H9 (cell line): Measurements from ENCODE around the gene MYRF. TPM values are rescaled to one million over a fixed set of nuclear protein-coding genes. Genes with fewer than 3 reads are reported as not detected.

Experiments used
- DNase-seq: peaks from one replicate; pipeline ENCODE4 v3.0.0-alpha.2; 2017
- H2AFZ ChIP-seq: one replicate; pipeline ENCODE4 v1.6.1; 2013; ENCODE audit warnings: mild to moderate bottlenecking, low read length, control low read depth, moderate library complexity
- H2AK5ac ChIP-seq: 2 replicates; pipeline ENCODE4 v1.6.1; 2013; ENCODE audit warnings: low read length, control low read depth, mixed read lengths; ENCODE audit not compliant: insufficient read length
- H2BK120ac ChIP-seq: one replicate; pipeline ENCODE4 v1.6.1; 2013; ENCODE audit warnings: low read depth, mild to moderate bottlenecking, low read length, control low read depth, inconsistent platforms; ENCODE audit not compliant: poor library complexity, severe bottlenecking
- H2BK12ac ChIP-seq: 2 replicates; pipeline ENCODE4 v1.6.1; 2013; ENCODE audit warnings: low read length, control low read depth, mixed read lengths, low read depth; ENCODE audit not compliant: insufficient read length
- H2BK15ac ChIP-seq: 2 replicates; pipeline ENCODE4 v1.6.1; 2013; ENCODE audit warnings: low read depth, low read length, control low read depth
- H2BK20ac ChIP-seq: one replicate; pipeline ENCODE4 v1.6.1; 2013; ENCODE audit warnings: low read depth, mild to moderate bottlenecking, low read length, control low read depth, inconsistent platforms; ENCODE audit not compliant: poor library complexity, severe bottlenecking
- H2BK5ac ChIP-seq: 2 replicates; pipeline ENCODE4 v1.6.1; 2013; ENCODE audit warnings: low read length, control low read depth, mixed read lengths; ENCODE audit not compliant: insufficient read length
- H3K14ac ChIP-seq: 2 replicates; pipeline ENCODE4 v1.6.1; 2013; ENCODE audit warnings: low read length, control low read depth; ENCODE audit not compliant: insufficient read depth
- H3K18ac ChIP-seq: 2 replicates; pipeline ENCODE4 v1.6.1; 2013; ENCODE audit warnings: low read depth, mild to moderate bottlenecking, mixed read lengths, low read length, control low read depth; ENCODE audit not compliant: insufficient read length
- H3K23ac ChIP-seq: 2 replicates; pipeline ENCODE4 v1.6.1; 2013; ENCODE audit warnings: low read length, control low read depth, mixed read lengths, low read depth; ENCODE audit not compliant: insufficient read length
- H3K23me2 ChIP-seq: 2 replicates; pipeline ENCODE4 v1.6.1; 2013; ENCODE audit warnings: low read depth, mild to moderate bottlenecking, mixed read lengths, low read length, control low read depth; ENCODE audit not compliant: insufficient read length, poor library complexity, severe bottlenecking
- H3K27ac ChIP-seq: 2 replicates; pipeline ENCODE4 v1.5.1; 2013; ENCODE audit warnings: low read length, control low read depth, mixed read lengths, low read depth; ENCODE audit not compliant: insufficient read length
- H3K27me3 ChIP-seq: 2 replicates; pipeline ENCODE4 v1.6.1; 2013; ENCODE audit warnings: low read length, control low read depth, inconsistent platforms; ENCODE audit not compliant: insufficient read depth
- H3K4ac ChIP-seq: 2 replicates; pipeline ENCODE4 v1.6.1; 2013; ENCODE audit warnings: low read depth, mild to moderate bottlenecking, control low read depth, inconsistent platforms, low read length, moderate library complexity
- H3K4me1 ChIP-seq: 2 replicates; pipeline ENCODE4 v1.6.1; 2013; ENCODE audit warnings: low read length, control low read depth, inconsistent platforms; ENCODE audit not compliant: insufficient read depth
- H3K4me2 ChIP-seq: 2 replicates; pipeline ENCODE4 v1.6.1; 2013; ENCODE audit warnings: low read length, control low read depth, mixed read lengths; ENCODE audit not compliant: insufficient read length, insufficient read depth
- H3K56ac ChIP-seq: 2 replicates; pipeline ENCODE4 v1.6.1; 2013; ENCODE audit warnings: low read depth, mild to moderate bottlenecking, mixed read lengths, low read length, control low read depth; ENCODE audit not compliant: insufficient read length
- H3K79me1 ChIP-seq: 2 replicates; pipeline ENCODE4 v1.6.1; 2013; ENCODE audit warnings: low read depth, mild to moderate bottlenecking, moderate library complexity, low read length, control low read depth, inconsistent platforms; ENCODE audit not compliant: insufficient read depth, poor library complexity, severe bottlenecking
- H3K79me2 ChIP-seq: 2 replicates; pipeline ENCODE4 v1.6.1; 2013; ENCODE audit warnings: low read length, control low read depth, inconsistent platforms; ENCODE audit not compliant: insufficient read depth
- H3K9ac ChIP-seq: 2 replicates; pipeline ENCODE4 v1.6.1; 2013; ENCODE audit warnings: low read length, control low read depth, mixed read lengths; ENCODE audit not compliant: insufficient read length; ENCODE audit errors: extremely low read depth
- H3K9me3 ChIP-seq: one replicate; pipeline ENCODE4 v1.6.1; 2013; ENCODE audit warnings: low read depth, low read length, inconsistent platforms; ENCODE audit not compliant: control insufficient read depth
- H3T11ph ChIP-seq: one replicate; pipeline ENCODE4 v1.6.1; 2013; ENCODE audit warnings: mild to moderate bottlenecking, low read length, control low read depth, inconsistent platforms
- H4K20me1 ChIP-seq: one replicate; pipeline ENCODE4 v1.6.1; 2013; ENCODE audit not compliant: control insufficient read depth, insufficient read length, insufficient read depth
- H4K5ac ChIP-seq: 2 replicates; pipeline ENCODE4 v1.6.1; 2013; ENCODE audit warnings: low read depth, mild to moderate bottlenecking, mixed read lengths, low read length, control low read depth; ENCODE audit not compliant: insufficient read length
- H4K8ac ChIP-seq: replicated peaks from 2 replicates; pipeline ENCODE4 v1.6.1; 2013; ENCODE audit warnings: low read length, control low read depth, mixed read lengths, low read depth; ENCODE audit not compliant: insufficient read length
- H4K91ac ChIP-seq: 2 replicates; pipeline ENCODE4 v1.6.1; 2013; ENCODE audit warnings: low read depth, mild to moderate bottlenecking, moderate library complexity, mixed read lengths, low read length, control low read depth; ENCODE audit not compliant: insufficient read length
- H3K27ac Mint-ChIP-seq, 3 experiments: 2 replicates in 2 of 3; 3 replicates in 1 of 3; pipeline ENCODE4 v1.8.0; 2020 to 2021; ENCODE audit warnings: mixed read lengths in 3 of 3, mild to moderate bottlenecking in 1 of 3, moderate library complexity in 1 of 3
- H3K27me3 Mint-ChIP-seq: 2 replicates; pipeline ENCODE4 v1.8.0; 2021; ENCODE audit warnings: low read depth, mild to moderate bottlenecking, moderate library complexity, mixed read lengths
- H3K36me3 Mint-ChIP-seq, 3 experiments: 2 replicates in 2 of 3; 3 replicates in 1 of 3; pipeline ENCODE4 v1.8.0; 2020 to 2021; ENCODE audit warnings: low read depth in 3 of 3, mixed read lengths in 3 of 3; ENCODE audit not compliant: insufficient read depth in 1 of 3
- H3K4me1 Mint-ChIP-seq, 2 experiments: 2 replicates each; pipeline ENCODE4 v1.8.0; 2020; ENCODE audit warnings: mixed read lengths in 2 of 2
- H3K4me3 Mint-ChIP-seq, 2 experiments: 2 replicates in 1 of 2; 3 replicates in 1 of 2; pipeline ENCODE4 v1.8.0; 2020 to 2021; ENCODE audit warnings: mild to moderate bottlenecking in 2 of 2, mixed read lengths in 2 of 2, moderate library complexity in 1 of 2
- H3K9me3 Mint-ChIP-seq, 2 experiments: 2 replicates in 1 of 2; 3 replicates in 1 of 2; pipeline ENCODE4 v1.8.0; 2020; ENCODE audit warnings: mild to moderate bottlenecking in 2 of 2, mixed read lengths in 2 of 2, moderate library complexity in 1 of 2
- WGBS: extraction: QIAGEN DNeasy Blood & Tissue Kit; methylation state at CpG from one replicate; pipeline ENCODE4 v1.1.7; 2013; ENCODE audit warnings: missing lambda C conversion rate, low lambda C conversion rate, mixed read lengths; ENCODE audit not compliant: insufficient read length; ENCODE audit errors: extremely low coverage; 5-methylcytosine and 5-hydroxymethylcytosine counted together
- total RNA-seq: library from RNA; stranded (reverse); gene quantifications from 2 replicates; pipeline ENCODE4 v1.2.1, GENCODE V29; 2021
- TF ChIP-seq, protein P1 (sequence below): fragments of 200-600 bp; sonication (generic); conservative IDR thresholded peaks from 3 replicates; pipeline ENCODE4 v1.8.0; 2021; ENCODE audit warnings: antibody characterized with exemption, mild to moderate bottlenecking

The MYRF gene
- total RNA-seq, 1 experiment from 2014 or later = 13.9 TPM

DNA sequence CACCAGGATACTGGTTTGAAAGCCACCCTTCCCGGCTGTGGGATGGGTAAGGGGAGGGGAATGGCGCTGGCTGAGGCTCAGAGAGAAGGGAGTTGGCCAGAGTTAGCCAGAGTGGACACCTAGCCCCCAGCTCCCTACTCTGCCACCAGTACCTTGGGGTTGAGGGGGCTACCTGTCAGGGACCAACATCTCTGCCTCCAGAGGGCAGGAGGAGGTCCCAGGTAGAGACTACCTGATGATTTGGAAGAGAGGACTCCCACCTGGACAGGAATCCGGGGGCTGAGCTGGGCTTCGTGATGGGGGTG is 3.7 kb downstream of the MYRF start:
- no peak overlapping the region for H4K91ac ChIP-seq
- H3K23me2 ChIP-seq = peaks cover 5% of the 10 kb centered on the region
- H2AK5ac ChIP-seq = no peak overlapping the region
- H2BK12ac ChIP-seq = no peak overlapping the region
- Mint-ChIP-seq H3K36me3 (no peaks in the 10 kb centered on the region), H3K9me3 (peaks cover 0 to 3% of the 10 kb centered on the region in 2 experiments; a peak in 1 of 5 replicates), H3K4me3 (no peak overlapping the region), H3K27me3 (peaks cover 28% of the 10 kb centered on the region), H3K4me1 (peaks cover 44 to 53% of the 10 kb centered on the region in 2 experiments), H3K27ac (peak overlapping the region in 2 of 3 experiments; percentile 87 to 89; a peak in 2 of 7 replicates)
- DNase-seq = no peak
- no peaks in the 10 kb centered on the region for H3K79me2 ChIP-seq
- H3K23ac ChIP-seq = no peak overlapping the region
- H2BK20ac ChIP-seq = no peak overlapping the region
- no peaks in the 10 kb centered on the region for H3K9me3 ChIP-seq
- H2BK15ac ChIP-seq = no peak overlapping the region
- H3K9ac ChIP-seq = no peak overlapping the region
- H3K27ac ChIP-seq = no peak overlapping the region
- TF ChIP-seq, protein P1, sequence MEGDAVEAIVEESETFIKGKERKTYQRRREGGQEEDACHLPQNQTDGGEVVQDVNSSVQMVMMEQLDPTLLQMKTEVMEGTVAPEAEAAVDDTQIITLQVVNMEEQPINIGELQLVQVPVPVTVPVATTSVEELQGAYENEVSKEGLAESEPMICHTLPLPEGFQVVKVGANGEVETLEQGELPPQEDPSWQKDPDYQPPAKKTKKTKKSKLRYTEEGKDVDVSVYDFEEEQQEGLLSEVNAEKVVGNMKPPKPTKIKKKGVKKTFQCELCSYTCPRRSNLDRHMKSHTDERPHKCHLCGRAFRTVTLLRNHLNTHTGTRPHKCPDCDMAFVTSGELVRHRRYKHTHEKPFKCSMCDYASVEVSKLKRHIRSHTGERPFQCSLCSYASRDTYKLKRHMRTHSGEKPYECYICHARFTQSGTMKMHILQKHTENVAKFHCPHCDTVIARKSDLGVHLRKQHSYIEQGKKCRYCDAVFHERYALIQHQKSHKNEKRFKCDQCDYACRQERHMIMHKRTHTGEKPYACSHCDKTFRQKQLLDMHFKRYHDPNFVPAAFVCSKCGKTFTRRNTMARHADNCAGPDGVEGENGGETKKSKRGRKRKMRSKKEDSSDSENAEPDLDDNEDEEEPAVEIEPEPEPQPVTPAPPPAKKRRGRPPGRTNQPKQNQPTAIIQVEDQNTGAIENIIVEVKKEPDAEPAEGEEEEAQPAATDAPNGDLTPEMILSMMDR = no peak
- H3K27me3 ChIP-seq = peaks cover 8% of the 10 kb centered on the region; the same call in 1 of the 2 replicates
- no peak overlapping the region for H3K56ac ChIP-seq
- H3K4ac ChIP-seq = no peak overlapping the region
- no peak overlapping the region for H4K5ac ChIP-seq
- H3K18ac ChIP-seq = no peak overlapping the region
- H2BK5ac ChIP-seq = no peak overlapping the region
- H3T11ph ChIP-seq = no peak overlapping the region
- no CpG with 5 or more reads among the region's 4 CpGs for WGBS
- H3K79me1 ChIP-seq = no peaks in the 10 kb centered on the region
- H3K4me2 ChIP-seq = no peak overlapping the region
- H3K4me1 ChIP-seq = peaks cover 4% of the 10 kb centered on the region; the same call in 1 of the 2 replicates
- no peak overlapping the region for H2AFZ ChIP-seq
- no peak overlapping the region for H4K8ac ChIP-seq
- H2BK120ac ChIP-seq = no peak overlapping the region
- no peaks in the 10 kb centered on the region for H4K20me1 ChIP-seq
- no peak overlapping the region; the same call in 1 of the 2 replicates for H3K14ac ChIP-seq
